GM12864 (cell line): ENCODE data around the gene POFUT1.

ENCODE experiments used
- DNase-seq: peaks from one replicate; pipeline ENCODE4 v3.0.0-alpha.2; 2011; ENCODE audit warnings: low read depth
- H3K4me3 ChIP-seq: 2 replicates; pipeline ENCODE4 v1.5.1; 2011; ENCODE audit warnings: mild to moderate bottlenecking, low read depth, low read length, control low read depth
- CTCF ChIP-seq: IDR thresholded peaks from 2 replicates; pipeline ENCODE4 v1.5.1; 2011; ENCODE audit warnings: low read depth, mild to moderate bottlenecking, moderate library complexity, low read length, control low read depth, inconsistent platforms; ENCODE audit errors: missing control alignments

The POFUT1 gene

GRCh38 chr20:32282461-32282860 lies 74.8 kb downstream of the POFUT1 start:
- DNase-seq, result no peak
- no peak overlapping the region for H3K4me3 ChIP-seq
- TF ChIP-seq CTCF, result no peak

GRCh38 chr20:32285082-32285620 lies 77.5 kb downstream of the POFUT1 start:
- no peak for TF ChIP-seq CTCF
- no peak for DNase-seq
- peak overlapping the region; percentile 30; the same call in 1 of the 2 replicates for H3K4me3 ChIP-seq

- peak overlapping the region; percentile 30; the same call in 1 of the 2 replicates for H3K4me3 ChIP-seq
- DNase-seq, result peak; percentile 78
- no peak for TF ChIP-seq CTCF
Observed at GRCh38 chr20:32285621-32286371, 78.1 kb downstream of the POFUT1 start.

GRCh38 chr20:32287231-32287638 lies 79.6 kb downstream of the POFUT1 start:
- TF ChIP-seq CTCF, result no peak
- no peak overlapping the region for H3K4me3 ChIP-seq
- no peak for DNase-seq
